H1 (cell line): Measurements from ENCODE around the gene PLXND1. TPM values are rescaled to one million over a fixed set of nuclear protein-coding genes. Genes with fewer than 3 reads are reported as not detected.

Experiments
- CTCF ChIA-PET: fragments of 300-600 bp; sonication (Branson Sonifier 250); formaldehyde crosslinking; loops from one replicate; lab custom pipeline; 2021; ENCODE audit not compliant: partially characterized antibody; lab: Charles Lee
- POLR2A ChIA-PET: fragments of 300-600 bp; sonication (Branson Sonifier 250); formaldehyde crosslinking; loops from one replicate; lab custom pipeline; 2021; ENCODE audit warnings: inconsistent platforms; ENCODE audit not compliant: partially characterized antibody; lab: Charles Lee
- DNase-seq, 2 experiments: peaks; one replicate each; pipeline versions ENCODE4 v3.0.0 to v3.0.0-alpha.2; 2010 to 2022; ENCODE audit warnings: low spot score in 2 of 2, low read depth in 1 of 2, mixed read lengths in 1 of 2
- FAIRE-seq: peaks from 2 replicates; lab custom pipeline; 2011; peaks lifted over from hg19 to GRCh38; lab: Jason Lieb, UNC
- H2AFZ ChIP-seq: 2 replicates; pipeline ENCODE4 v1.8.1; 2012; ENCODE audit warnings: low read length, inconsistent platforms
- H2AK5ac ChIP-seq: 2 replicates; pipeline ENCODE4 v1.6.1; 2013; ENCODE audit warnings: low read depth, low read length
- H2BK120ac ChIP-seq: replicated peaks from 2 replicates; pipeline ENCODE3; 2013; ENCODE audit warnings: low read depth, low read length, inconsistent platforms
- H2BK12ac ChIP-seq: 2 replicates; pipeline ENCODE4 v1.6.1; 2013; ENCODE audit warnings: low read depth, low read length
- H2BK15ac ChIP-seq: 2 replicates; pipeline ENCODE4 v1.6.1; 2013; ENCODE audit warnings: low read length
- H2BK20ac ChIP-seq: 2 replicates; pipeline ENCODE4 v1.6.1; 2013; ENCODE audit warnings: low read length
- H2BK5ac ChIP-seq: 2 replicates; pipeline ENCODE4 v1.6.1; 2013; ENCODE audit warnings: low read depth, low read length
- H3K14ac ChIP-seq: 2 replicates; pipeline ENCODE4 v1.6.1; 2013; ENCODE audit warnings: inconsistent platforms; ENCODE audit not compliant: insufficient read length
- H3K18ac ChIP-seq: 2 replicates; pipeline ENCODE4 v1.6.1; 2013; ENCODE audit warnings: low read length; ENCODE audit errors: extremely low read depth
- H3K23ac ChIP-seq: 2 replicates; pipeline ENCODE4 v1.6.1; 2013; ENCODE audit warnings: inconsistent platforms; ENCODE audit not compliant: insufficient read length
- H3K23me2 ChIP-seq: 2 replicates; pipeline ENCODE4 v1.6.1; 2013; ENCODE audit warnings: low read depth, low read length
- H3K27ac ChIP-seq: 2 replicates; pipeline ENCODE4 v1.6.1; 2011; ENCODE audit warnings: low read depth, low read length, inconsistent platforms
- H3K27me3 ChIP-seq, 4 experiments: replicated peaks in 1 of 4; 1 replicate in 1 of 4; 2 replicates in 3 of 4; pipeline versions ENCODE4 v1.6.1 to v1.8.1; 2011 to 2013; ENCODE audit warnings: low read length in 3 of 4, mild to moderate bottlenecking in 3 of 4, inconsistent platforms in 2 of 4, mixed read lengths in 2 of 4, moderate library complexity in 1 of 4; ENCODE audit not compliant: control insufficient read depth in 3 of 4, insufficient read depth in 3 of 4; ENCODE audit errors: extremely low read depth in 1 of 4
- H3K36me3 ChIP-seq, 4 experiments: 2 replicates each; pipeline versions ENCODE4 v1.6.1 to v1.8.1; 2011 to 2013; ENCODE audit warnings: mild to moderate bottlenecking in 4 of 4, low read length in 3 of 4, moderate library complexity in 2 of 4, control low read depth in 1 of 4, inconsistent platforms in 1 of 4; ENCODE audit not compliant: insufficient read depth in 4 of 4, control insufficient read depth in 2 of 4
- H3K4ac ChIP-seq: replicated peaks from 2 replicates; pipeline ENCODE3; 2013; ENCODE audit warnings: low read length, low read depth, mixed read lengths, inconsistent platforms; ENCODE audit not compliant: insufficient read length
- H3K4me1 ChIP-seq, 4 experiments: replicated peaks in 1 of 4; 1 replicate in 1 of 4; 2 replicates in 3 of 4; pipeline versions ENCODE4 v1.6.1 to v1.8.1; 2011 to 2013; ENCODE audit warnings: low read length in 3 of 4, inconsistent platforms in 2 of 4, mixed read lengths in 1 of 4; ENCODE audit not compliant: insufficient read depth in 4 of 4, control insufficient read depth in 3 of 4
- H3K4me2 ChIP-seq, 2 experiments: 2 replicates each; pipeline versions ENCODE4 v1.6.1 to v1.8.1; 2011 to 2013; ENCODE audit warnings: low read depth in 2 of 2, low read length in 2 of 2, control low read depth in 1 of 2, inconsistent platforms in 1 of 2, mild to moderate bottlenecking in 1 of 2; ENCODE audit not compliant: insufficient read depth in 1 of 2
- H3K4me3 ChIP-seq, 4 experiments: fragments of 200-600, 300-600 bp in 1 of 4; sonication (generic), shearing (Covaris generic), sonication (Bioruptor Twin) in 1 of 4; 2 replicates each; pipeline versions ENCODE4 v1.5.1 to v1.8.1; 2011 to 2016; ENCODE audit warnings: low read length in 4 of 4, low read depth in 3 of 4, control low read depth in 2 of 4, inconsistent platforms in 2 of 4, mild to moderate bottlenecking in 2 of 4, mixed read lengths in 1 of 4, moderate library complexity in 1 of 4; ENCODE audit not compliant: insufficient read depth in 2 of 4; ENCODE audit errors: extremely low read depth in 1 of 4
- H3K56ac ChIP-seq: replicated peaks from 2 replicates; pipeline ENCODE3; 2013; ENCODE audit warnings: low read depth, mild to moderate bottlenecking, mixed read lengths, low read length, inconsistent platforms; ENCODE audit not compliant: insufficient read length
- H3K79me1 ChIP-seq: 2 replicates; pipeline ENCODE4 v1.6.1; 2013; ENCODE audit warnings: low read depth, low read length, control low read depth
- H3K79me2 ChIP-seq, 2 experiments: 2 replicates each; pipeline versions ENCODE4 v1.6.1 to v1.8.1; 2012 to 2013; ENCODE audit warnings: low read length in 2 of 2, mild to moderate bottlenecking in 2 of 2, inconsistent platforms in 1 of 2; ENCODE audit not compliant: insufficient read depth in 2 of 2, control insufficient read depth in 1 of 2
- H3K9ac ChIP-seq, 4 experiments: replicated peaks in 1 of 4; 1 replicate in 1 of 4; 2 replicates in 3 of 4; pipeline versions ENCODE4 v1.6.1 to v1.8.1; 2011 to 2013; ENCODE audit warnings: low read depth in 3 of 4, low read length in 3 of 4, control low read depth in 2 of 4, mild to moderate bottlenecking in 2 of 4, moderate library complexity in 2 of 4, inconsistent platforms in 1 of 4; ENCODE audit errors: extremely low read depth in 1 of 4
- H3K9me3 ChIP-seq, 2 experiments: 2 replicates each; pipeline versions ENCODE4 v1.6.1 to v1.8.1; 2012 to 2013; ENCODE audit warnings: mild to moderate bottlenecking in 2 of 2, moderate library complexity in 2 of 2, control low read depth in 1 of 2, inconsistent platforms in 1 of 2, low read depth in 1 of 2, low read length in 1 of 2, mixed read lengths in 1 of 2; ENCODE audit not compliant: insufficient read depth in 2 of 2
- H4K20me1 ChIP-seq, 2 experiments: replicated peaks in 1 of 2; 2 replicates each; pipeline versions ENCODE3 to v1.8.1; 2011 to 2013; ENCODE audit warnings: inconsistent platforms in 2 of 2, low read length in 2 of 2, mild to moderate bottlenecking in 1 of 2; ENCODE audit not compliant: insufficient read depth in 2 of 2, control insufficient read depth in 1 of 2
- H4K5ac ChIP-seq: 2 replicates; pipeline ENCODE4 v1.6.1; 2013; ENCODE audit warnings: low read length, low read depth, mixed read lengths, inconsistent platforms; ENCODE audit not compliant: insufficient read length
- H4K8ac ChIP-seq: 2 replicates; pipeline ENCODE4 v1.8.0; 2013; ENCODE audit warnings: mild to moderate bottlenecking, moderate library complexity, low read length, inconsistent platforms; ENCODE audit not compliant: insufficient read depth; ENCODE audit errors: extremely low read depth
- H4K91ac ChIP-seq: replicated peaks from 2 replicates; pipeline ENCODE3; 2013; ENCODE audit warnings: low read length, mixed read lengths, inconsistent platforms; ENCODE audit not compliant: insufficient read length
- KDM4A ChIP-seq: IDR thresholded peaks from one replicate; pipeline ENCODE4 v1.7.1; 2012; ENCODE audit warnings: low read depth, mild to moderate bottlenecking, moderate library complexity, low read length, inconsistent platforms; ENCODE audit not compliant: severe bottlenecking
- WGBS, 2 experiments: shearing (Covaris generic) in 1 of 2; methylation state at CpG; one replicate each; pipeline versions ENCODE4 v1.1.6 to v1.1.7; 2013 to 2015; ENCODE audit warnings: low lambda C conversion rate in 2 of 2, mixed read lengths in 2 of 2, inconsistent platforms in 1 of 2, low coverage in 1 of 2, missing lambda C conversion rate in 1 of 2; ENCODE audit not compliant: insufficient replicate concordance in 2 of 2, insufficient coverage in 1 of 2, insufficient read length in 1 of 2; ENCODE audit errors: extremely low coverage in 1 of 2, missing lambda C conversion rate in 1 of 2; 5-methylcytosine and 5-hydroxymethylcytosine counted together
- polyA plus RNA-seq, 7 experiments: library from polyadenylated mRNA; depleted of rRNA in 3 of 7; stranded (reverse) in 5 of 7; unstranded in 2 of 7; fragments of >200 nt in 5 of 7; fragments of 200-250 nt in 2 of 7; gene quantifications; 1 replicate in 5 of 7; 2 replicates in 1 of 7; 4 replicates in 1 of 7; pipeline versions ENCODE4 v1.2.1 to v1.2.3, GENCODE V29; 2011 to 2013; ENCODE audit warnings: missing spikeins in 2 of 7, mixed read lengths in 2 of 7
- total RNA-seq: library from RNA; stranded (reverse); fragmentation: NEBNext Ultra II Directional; extraction: Animal tissue kit (Norgen Biotek cat#: 25700); gene quantifications from 2 replicates; pipeline ENCODE4 v1.2.1, GENCODE V29; 2021
- TF ChIP-seq, protein P1 (sequence below): IDR thresholded peaks from 2 replicates; pipeline ENCODE4 v1.6.1; 2012; ENCODE audit warnings: inconsistent platforms

The PLXND1 gene
- total and polyA plus RNA-seq, 2 of the 8 experiments (the other 6 are each of a cell fraction or from before 2014, with no cell fraction given), result 17.7 to 66.4 TPM

DNA sequence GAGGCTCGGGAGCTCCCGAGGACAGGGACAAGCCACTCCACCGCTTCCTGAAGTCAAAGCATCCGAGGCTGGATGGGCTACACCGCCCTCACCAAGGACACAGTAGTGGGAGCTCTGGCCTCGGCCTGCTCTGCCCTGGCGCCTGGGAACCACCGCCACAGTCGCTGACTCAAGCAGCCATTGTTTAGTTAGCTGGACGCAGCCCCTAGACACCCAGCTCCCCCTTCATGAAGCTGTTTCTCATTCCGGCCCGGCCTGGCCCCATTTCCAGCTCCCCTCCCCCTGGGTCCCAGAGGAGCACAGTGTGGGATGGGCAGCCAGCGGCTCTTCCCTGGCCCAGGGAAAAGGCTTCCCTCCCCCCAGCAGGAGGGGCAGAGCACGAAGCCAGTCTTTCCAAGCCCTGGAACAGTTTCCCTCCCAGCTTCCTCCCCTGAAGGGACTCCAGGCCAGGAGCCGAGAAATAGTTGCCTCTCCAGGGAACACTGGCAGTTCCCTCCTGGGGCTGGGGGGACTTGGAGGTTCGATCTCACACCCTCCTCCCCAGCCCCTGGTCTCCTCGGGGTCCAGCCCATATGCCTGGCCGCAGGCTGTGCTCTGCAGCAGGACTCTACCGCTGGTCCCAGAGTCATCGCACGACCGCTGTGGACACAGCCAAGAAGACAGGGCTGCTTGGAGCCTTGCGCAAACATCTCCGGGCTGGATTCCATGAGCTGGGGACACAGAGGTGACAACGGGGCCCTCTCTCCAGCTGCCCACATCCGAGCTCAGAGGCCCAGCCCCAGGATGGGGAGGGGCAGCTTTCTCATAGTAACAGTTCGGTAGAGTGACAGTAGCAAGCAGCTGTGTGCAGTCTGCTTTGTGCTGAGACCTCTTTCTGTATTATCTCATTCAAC, 10.0 kb downstream of the PLXND1 start:
- no peak overlapping the region for H4K5ac ChIP-seq
- peak overlapping the region; percentile 28; the same call in 1 of the 2 replicates for H2BK5ac ChIP-seq
- no peaks in the 10 kb centered on the region; the same call in 1 of the 2 replicates for H3K23me2 ChIP-seq
- H3K14ac ChIP-seq, result no peak overlapping the region
- peaks cover 18 to 63% (median 56%) of the 10 kb centered on the region in 4 experiments for H3K4me1 ChIP-seq
- H3K27ac ChIP-seq, result no peak overlapping the region
- H3K4me2 ChIP-seq, result no peak overlapping the region
- 0 out of 2 replicates have a peak overlapping the region, but pooled peaks have one; percentile 37 for H4K8ac ChIP-seq
- ChIA-PET POLR2A (interaction anchor here (0.7 to 2.7 kb wide), 4 partner anchors 11 to 788 kb away, joined by 3 to 17 read pairs (median 7); partner anchors contain the start of gene PLXND1), CTCF (interaction anchor here (0.6 to 1.9 kb wide), 14 partner anchors 9 to 345 kb away, joined by 3 to 9 read pairs (median 4); partner anchors contain the start of gene PLXND1)
- H2BK12ac ChIP-seq, result peak overlapping the region; percentile 60; the same call in 1 of the 2 replicates
- H4K20me1 ChIP-seq, result no peaks in the 10 kb centered on the region
- H2BK120ac ChIP-seq, result no peak overlapping the region
- FAIRE-seq, result no peak
- H3K4ac ChIP-seq, result no peak overlapping the region
- no peak overlapping the region; the same call in 1 of the 2 replicates for H2AK5ac ChIP-seq
- H3K23ac ChIP-seq, result no peak overlapping the region
- H3K27me3 ChIP-seq, result no peaks in the 10 kb centered on the region
- peaks cover 6% of the 10 kb centered on the region for H3K79me1 ChIP-seq
- H2BK20ac ChIP-seq, result no peak overlapping the region
- H4K91ac ChIP-seq, result no peak overlapping the region
- H2AFZ ChIP-seq, result no peak overlapping the region
- no peak overlapping the region for H3K56ac ChIP-seq
- H3K36me3 ChIP-seq, result no peaks in the 10 kb centered on the region
- H3K9me3 ChIP-seq, result no peaks in the 10 kb centered on the region
- no peak overlapping the region; a peak in 2 of 7 replicates for H3K9ac ChIP-seq
- peak overlapping the region; percentile 4; the same call in 1 of the 2 replicates for H2BK15ac ChIP-seq
- peak overlapping the region; percentile 66 for H3K18ac ChIP-seq
- no peak overlapping the region for H3K4me3 ChIP-seq
- 75% methylated on average over 27 of the region's 27 CpGs; no CpG with 5 or more reads in 1 of the 2 experiments for WGBS, 2 experiments
- no peak for DNase-seq
- no peak for TF ChIP-seq KDM4A
- TF ChIP-seq, protein P1, sequence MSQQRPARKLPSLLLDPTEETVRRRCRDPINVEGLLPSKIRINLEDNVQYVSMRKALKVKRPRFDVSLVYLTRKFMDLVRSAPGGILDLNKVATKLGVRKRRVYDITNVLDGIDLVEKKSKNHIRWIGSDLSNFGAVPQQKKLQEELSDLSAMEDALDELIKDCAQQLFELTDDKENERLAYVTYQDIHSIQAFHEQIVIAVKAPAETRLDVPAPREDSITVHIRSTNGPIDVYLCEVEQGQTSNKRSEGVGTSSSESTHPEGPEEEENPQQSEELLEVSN, result peak; percentile 71
- H3K79me2 ChIP-seq, result peaks cover 0 to 21% of the 10 kb centered on the region in 2 experiments; a peak in 2 of 4 replicates
